Activated CD4-positive, alpha-beta memory T cell treated with anti-CD3 and anti-CD28 coated beads for 36 hours (primary cell): ENCODE data around the gene GCAT. TPM values are rescaled to one million over a fixed set of nuclear protein-coding genes. Genes with fewer than 3 reads are reported as not detected.

ENCODE experiments used
- CTCF ChIA-PET: fragments of 350-600 bp; sonication (Branson Sonifier 250); formaldehyde crosslinking; loops from one replicate; lab custom pipeline; 2021; ENCODE audit warnings: antibody characterized with exemption, inconsistent platforms; lab: Charles Lee
- POLR2A ChIA-PET: fragments of 350-600 bp; sonication (Branson Sonifier 250); formaldehyde crosslinking; loops from one replicate; lab custom pipeline; 2021; ENCODE audit warnings: antibody characterized with exemption; lab: Charles Lee
- DNase-seq: peaks from one replicate; pipeline ENCODE4 v3.0.0-alpha.2; 2020
- H3K27ac Mint-ChIP-seq: one replicate; pipeline ENCODE4 v1.8.0; 2021; ENCODE audit warnings: mixed read lengths
- H3K27me3 Mint-ChIP-seq: one replicate; pipeline ENCODE4 v1.8.0; 2021; ENCODE audit warnings: mixed read lengths
- H3K36me3 Mint-ChIP-seq: one replicate; pipeline ENCODE4 v1.8.0; 2021; ENCODE audit warnings: mixed read lengths
- H3K4me1 Mint-ChIP-seq: one replicate; pipeline ENCODE4 v1.8.0; 2021; ENCODE audit warnings: low read depth, mixed read lengths
- H3K4me3 Mint-ChIP-seq: one replicate; pipeline ENCODE4 v1.8.0; 2021; ENCODE audit warnings: mild to moderate bottlenecking, mixed read lengths
- H3K9me3 Mint-ChIP-seq: one replicate; pipeline ENCODE4 v1.8.0; 2021; ENCODE audit warnings: mixed read lengths
- intact Hi-C: fragments of 100-400 bp; cut with micrococcal nuclease; formaldehyde crosslinking; loops from one replicate; pipeline ENCODE4 v1.15.1; 2023
- total RNA-seq, 2 experiments: library from RNA; stranded (reverse); gene quantifications; one replicate each; pipeline ENCODE4 v1.2.3, GENCODE V29; 2021

The GCAT gene
- total RNA-seq, 2 experiments from 2014 or later, result 21.8 TPM

DNA sequence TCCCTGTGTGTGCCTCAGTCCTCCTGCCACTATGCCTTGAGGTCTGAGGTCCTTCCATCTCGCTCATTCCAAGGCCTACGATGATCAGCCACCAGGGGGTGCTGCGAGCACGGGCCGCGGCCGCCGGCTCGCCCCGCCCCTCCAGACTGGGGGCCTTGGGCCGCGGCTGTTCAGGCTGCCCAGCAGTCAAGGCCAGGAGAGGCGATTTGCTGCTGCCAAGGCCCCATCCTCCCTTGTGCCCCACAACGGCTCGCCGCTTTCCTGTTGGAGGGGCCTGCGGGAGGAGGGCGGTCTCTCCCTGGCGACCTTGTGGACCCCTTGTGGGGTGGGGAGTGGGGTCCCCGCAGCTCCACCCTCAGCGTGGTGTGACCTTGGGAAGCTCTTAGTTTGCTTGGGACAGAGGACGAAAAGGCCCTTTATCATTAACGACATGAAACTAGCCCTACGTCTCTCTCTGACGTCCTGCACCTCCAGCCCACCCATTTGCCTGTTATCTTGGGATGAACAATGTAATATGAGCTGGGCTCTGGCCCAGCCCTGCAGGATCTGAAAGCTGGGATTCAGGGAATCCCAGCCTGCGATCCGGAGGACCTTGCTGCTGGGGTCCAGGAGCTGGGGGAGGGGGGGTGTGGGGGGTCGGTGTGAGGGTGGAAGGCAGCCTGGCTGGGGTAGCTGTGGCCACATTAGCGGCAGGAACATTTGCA is 10.1 kb downstream of the GCAT start:
- Mint-ChIP-seq H3K4me1 (peaks cover 11% of the 10 kb centered on the region), H3K9me3 (no peaks in the 10 kb centered on the region), H3K36me3 (no peaks in the 10 kb centered on the region), H3K4me3 (no peak overlapping the region), H3K27ac (no peak overlapping the region), H3K27me3 (peaks cover 7% of the 10 kb centered on the region)
- POLR2A ChIA-PET, result interaction anchor here (0.8 to 1.6 kb wide), 4 partner anchors 10 to 136 kb away, joined by 3 to 6 read pairs (median 5); partner anchors contain the start of genes ANKRD54, C22orf23, GCAT and POLR2F
- intact Hi-C loops, result loop anchor here (1.0 to 2.0 kb wide), 4 partner anchors 13 to 147 kb away; a partner anchor contains a TSS
- CTCF ChIA-PET, result interaction anchor here (0.7 to 8.4 kb wide), 31 partner anchors 7 to 257 kb away, joined by 3 to 124 read pairs (median 5); partner anchors contain the start of genes ANKRD54, C22orf23, GCAT and MICALL1
- peak; percentile 87 for DNase-seq

GRCh38 chr22:37818409-37819104 is 10.8 kb downstream of the GCAT start:
- ChIA-PET POLR2A (interaction anchor here (0.8 to 1.6 kb wide), 5 partner anchors 10 to 135 kb away, joined by 3 to 6 read pairs (median 5); partner anchors contain the start of genes ANKRD54, C22orf23, GCAT and POLR2F), CTCF (interaction anchor here (0.7 to 8.4 kb wide), 20 partner anchors 10 to 257 kb away, joined by 3 to 124 read pairs (median 10); partner anchors contain the start of genes ANKRD54, C22orf23, GCAT and MICALL1)
- Mint-ChIP-seq H3K27me3 (peaks cover 13% of the 10 kb centered on the region), H3K36me3 (no peaks in the 10 kb centered on the region), H3K27ac (no peak overlapping the region), H3K4me1 (peaks cover 11% of the 10 kb centered on the region), H3K9me3 (no peaks in the 10 kb centered on the region), H3K4me3 (no peak overlapping the region)
- DNase-seq, result peak; percentile 81
- intact Hi-C loops, result loop anchor here (2.0 kb wide), 1 partner anchor 14 kb away; a partner anchor contains a TSS

DNA sequence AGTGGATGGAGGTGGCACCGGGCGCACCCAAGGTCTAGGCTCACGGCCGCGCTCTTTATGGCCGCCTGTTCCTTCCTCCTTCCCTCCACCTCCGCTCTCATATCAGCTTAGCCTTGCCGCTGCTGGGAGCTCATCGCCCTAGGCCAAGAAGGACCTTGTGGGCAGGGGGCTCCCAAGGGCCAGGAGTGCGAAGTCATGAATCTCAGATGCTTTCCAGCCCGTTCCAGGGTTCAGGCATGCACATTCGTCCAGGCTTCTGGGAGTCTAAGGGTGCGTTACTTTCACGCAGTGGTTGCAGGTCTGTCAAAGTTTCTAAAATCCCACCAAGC is 11.3 kb downstream of the GCAT start:
- ChIA-PET POLR2A (interaction anchor here (1.0 to 1.6 kb wide), 2 partner anchors 10 to 25 kb away, joined by 3 to 6 read pairs; partner anchors contain the start of gene ANKRD54), CTCF (interaction anchor here (1.1 to 8.4 kb wide), 13 partner anchors 9 to 148 kb away, joined by 3 to 124 read pairs (median 16); partner anchors contain the start of genes ANKRD54, C22orf23, GCAT and MICALL1)
- Mint-ChIP-seq H3K4me1 (peaks cover 11% of the 10 kb centered on the region), H3K36me3 (no peaks in the 10 kb centered on the region), H3K4me3 (no peak overlapping the region), H3K27ac (no peak overlapping the region), H3K9me3 (no peaks in the 10 kb centered on the region), H3K27me3 (peaks cover 14% of the 10 kb centered on the region)
- no peak for DNase-seq
- intact Hi-C loops, result loop anchor here (2.0 kb wide), 1 partner anchor 14 kb away; a partner anchor contains a TSS

- CTCF ChIA-PET, result interaction anchor here (4.6 to 8.4 kb wide), 3 partner anchors 14 to 111 kb away, joined by 21 to 124 read pairs (median 58); no protein-coding TSS in a partner anchor
- peaks cover 18% of the 10 kb centered on the region for H3K27me3 Mint-ChIP-seq
- intact Hi-C loops, result no loop called here
Observed at GRCh38 chr22:37820350-37820749, 12.6 kb downstream of the GCAT start.

GRCh38 chr22:37822079-37822833 is 14.5 kb downstream of the GCAT start:
- no peak for DNase-seq
- POLR2A ChIA-PET, result no interaction called here
- intact Hi-C loops, result no loop called here

More at GRCh38 chr22:37820350-37820749, 12.6 kb downstream of the GCAT start:
- no peaks in the 10 kb centered on the region for H3K9me3 Mint-ChIP-seq
- no peak overlapping the region for H3K4me3 Mint-ChIP-seq
- H3K4me1 Mint-ChIP-seq, result peaks cover 14% of the 10 kb centered on the region
- POLR2A ChIA-PET, result no interaction called here
- no peaks in the 10 kb centered on the region for H3K36me3 Mint-ChIP-seq
- no peak overlapping the region for H3K27ac Mint-ChIP-seq
- DNase-seq, result no peak

DNA sequence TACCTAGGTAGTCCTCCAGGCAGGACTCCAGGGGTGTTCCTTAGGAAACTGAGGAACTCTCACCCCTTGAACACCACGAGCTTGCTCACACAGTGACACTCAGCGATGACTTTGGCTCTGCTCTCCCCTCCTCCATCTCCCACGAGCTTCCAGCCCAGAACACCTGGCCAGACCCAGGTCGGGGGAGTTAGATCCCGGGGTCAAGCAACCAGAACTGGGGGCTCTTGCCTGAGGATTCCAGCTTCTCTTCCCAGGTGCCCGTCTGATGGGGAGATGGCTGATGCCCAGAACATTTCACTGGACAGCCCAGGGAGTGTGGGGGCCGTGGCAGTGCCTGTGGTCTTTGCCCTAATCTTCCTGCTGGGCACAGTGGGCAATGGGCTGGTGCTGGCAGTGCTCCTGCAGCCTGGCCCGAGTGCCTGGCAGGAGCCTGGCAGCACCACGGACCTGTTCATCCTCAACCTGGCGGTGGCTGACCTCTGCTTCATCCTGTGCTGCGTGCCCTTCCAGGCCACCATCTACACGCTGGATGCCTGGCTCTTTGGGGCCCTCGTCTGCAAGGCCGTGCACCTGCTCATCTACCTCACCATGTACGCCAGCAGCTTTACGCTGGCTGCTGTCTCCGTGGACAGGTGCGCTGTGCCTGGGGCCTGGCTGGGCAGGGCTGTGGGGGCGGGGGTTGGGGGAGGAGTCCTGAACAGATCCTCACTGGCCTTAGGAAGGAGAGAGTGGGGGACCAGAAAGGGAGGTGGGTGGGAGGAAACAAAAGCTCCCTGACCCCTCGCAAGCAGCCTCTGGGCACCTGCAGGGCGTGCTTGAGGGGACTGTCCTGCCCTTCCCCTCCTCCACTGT is 15.6 kb downstream of the GCAT start, which contains the start of gene GALR3:
GALR3 (plus strand) TSS at position 249 of the 852 bp plus-strand sequence; CDS start at position 274, 25 bp downstream.
- intact Hi-C loops, result no loop called here
- Mint-ChIP-seq H3K27me3 (peaks cover 20% of the 10 kb centered on the region), H3K27ac (no peak within 1 kb of the TSS), H3K9me3 (no peaks in the 10 kb centered on the region), H3K4me1 (peaks cover 11% of the 10 kb centered on the region), H3K36me3 (no peaks in the 10 kb centered on the region), H3K4me3 (peak within 1 kb of the TSS; percentile 26)
- ChIA-PET CTCF (interaction anchor here (0.7 to 2.4 kb wide), 3 partner anchors 7 to 40 kb away, joined by 3 to 9 read pairs (median 8); no protein-coding TSS in a partner anchor), POLR2A (interaction anchor here (0.6 kb wide), 1 partner anchor 39 kb away, joined by 5 read pairs; no protein-coding TSS in a partner anchor)
- DNase-seq, result no peak

More at GRCh38 chr22:37822079-37822833, 14.5 kb downstream of the GCAT start:
- Mint-ChIP-seq H3K27me3 (peaks cover 20% of the 10 kb centered on the region), H3K36me3 (no peaks in the 10 kb centered on the region), H3K4me1 (peaks cover 16% of the 10 kb centered on the region), H3K27ac (no peak overlapping the region), H3K9me3 (no peaks in the 10 kb centered on the region), H3K4me3 (no peak overlapping the region)
- CTCF ChIA-PET, result no interaction called here

DNA sequence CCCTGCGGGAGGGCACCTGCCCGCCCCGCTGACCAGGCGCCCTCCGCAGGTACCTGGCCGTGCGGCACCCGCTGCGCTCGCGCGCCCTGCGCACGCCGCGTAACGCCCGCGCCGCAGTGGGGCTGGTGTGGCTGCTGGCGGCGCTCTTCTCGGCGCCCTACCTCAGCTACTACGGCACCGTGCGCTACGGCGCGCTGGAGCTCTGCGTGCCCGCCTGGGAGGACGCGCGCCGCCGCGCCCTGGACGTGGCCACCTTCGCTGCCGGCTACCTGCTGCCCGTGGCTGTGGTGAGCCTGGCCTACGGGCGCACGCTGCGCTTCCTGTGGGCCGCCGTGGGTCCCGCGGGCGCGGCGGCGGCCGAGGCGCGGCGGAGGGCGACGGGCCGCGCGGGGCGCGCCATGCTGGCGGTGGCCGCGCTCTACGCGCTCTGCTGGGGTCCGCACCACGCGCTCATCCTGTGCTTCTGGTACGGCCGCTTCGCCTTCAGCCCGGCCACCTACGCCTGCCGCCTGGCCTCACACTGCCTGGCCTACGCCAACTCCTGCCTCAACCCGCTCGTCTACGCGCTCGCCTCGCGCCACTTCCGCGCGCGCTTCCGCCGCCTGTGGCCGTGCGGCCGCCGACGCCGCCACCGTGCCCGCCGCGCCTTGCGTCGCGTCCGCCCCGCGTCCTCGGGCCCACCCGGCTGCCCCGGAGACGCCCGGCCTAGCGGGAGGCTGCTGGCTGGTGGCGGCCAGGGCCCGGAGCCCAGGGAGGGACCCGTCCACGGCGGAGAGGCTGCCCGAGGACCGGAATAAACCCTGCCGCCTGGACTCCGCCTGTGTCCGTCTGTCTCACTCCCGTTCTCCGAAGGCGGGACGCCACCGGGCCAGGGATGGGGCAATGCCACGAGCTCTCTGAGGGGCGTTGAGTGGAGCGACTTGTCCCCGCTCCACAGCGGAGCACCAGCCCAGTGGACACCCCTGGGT is 17.2 kb downstream of the GCAT start:
- Mint-ChIP-seq H3K36me3 (peaks cover 4% of the 10 kb centered on the region), H3K4me1 (peaks cover 5% of the 10 kb centered on the region), H3K27me3 (peaks cover 20% of the 10 kb centered on the region), H3K9me3 (no peaks in the 10 kb centered on the region), H3K27ac (no peak overlapping the region), H3K4me3 (peak overlapping the region; percentile 66)
- POLR2A ChIA-PET, result no interaction called here
- DNase-seq, result peak; percentile 35
- CTCF ChIA-PET, result interaction anchor here (1.0 to 2.4 kb wide), 4 partner anchors 8 to 81 kb away, joined by 3 to 9 read pairs (median 6); partner anchors contain the start of genes GCAT and MICALL1
- intact Hi-C loops, result no loop called here

DNA sequence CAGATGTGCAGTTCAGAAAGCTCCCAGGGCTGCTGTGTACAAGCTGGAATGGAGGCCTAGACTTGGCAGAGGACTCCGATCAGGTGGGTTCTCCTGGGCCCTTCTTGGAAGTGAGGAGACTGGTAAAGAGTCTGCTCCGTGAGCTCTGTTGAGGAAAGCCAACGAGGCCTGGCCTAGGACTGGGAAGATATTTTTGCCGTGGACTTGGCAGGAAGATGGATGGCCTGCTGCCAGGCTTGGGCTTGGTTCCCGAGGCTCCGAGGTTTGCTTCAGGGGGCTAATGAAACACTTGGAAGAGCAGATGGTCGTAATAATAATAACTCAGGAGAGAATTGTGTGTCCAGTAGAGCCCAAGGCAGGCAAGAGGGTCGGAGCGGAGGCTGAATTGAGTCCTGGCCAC is 19.3 kb downstream of the GCAT start:
- peaks cover 15% of the 10 kb centered on the region for H3K27me3 Mint-ChIP-seq
- DNase-seq, result no peak
- no peak overlapping the region for H3K4me3 Mint-ChIP-seq
- peaks cover 7% of the 10 kb centered on the region for H3K36me3 Mint-ChIP-seq
- CTCF ChIA-PET, result interaction anchor here (1.4 kb wide), 1 partner anchor 36 kb away, joined by 8 read pairs; no protein-coding TSS in a partner anchor
- H3K27ac Mint-ChIP-seq, result no peak overlapping the region
- peaks cover 5% of the 10 kb centered on the region for H3K4me1 Mint-ChIP-seq
- no peaks in the 10 kb centered on the region for H3K9me3 Mint-ChIP-seq
- intact Hi-C loops, result no loop called here
- POLR2A ChIA-PET, result no interaction called here

- H3K9me3 Mint-ChIP-seq, result no peaks in the 10 kb centered on the region
- peaks cover 3% of the 10 kb centered on the region for H3K27me3 Mint-ChIP-seq
- H3K4me1 Mint-ChIP-seq, result peaks cover 2% of the 10 kb centered on the region
- H3K36me3 Mint-ChIP-seq, result peaks cover 17% of the 10 kb centered on the region
- ChIA-PET CTCF (interaction anchor here (1.0 to 1.1 kb wide), 3 partner anchors 12 to 33 kb away, joined by 3 read pairs; no protein-coding TSS in a partner anchor), POLR2A (no interaction called here)
- intact Hi-C loops, result no loop called here
- H3K4me3 Mint-ChIP-seq, result no peak overlapping the region
- no peak overlapping the region for H3K27ac Mint-ChIP-seq
- DNase-seq, result no peak
Observed at GRCh38 chr22:37830093-37830842, 22.5 kb downstream of the GCAT start.
